H1 (cell line): ENCODE results near the gene CEMIP2. TPM values are rescaled to one million over a fixed set of nuclear protein-coding genes. Genes with fewer than 3 reads are reported as not detected.
A peak's percentile ranks its signal among the peaks of the same experiment; 100 is the strongest.

ENCODE experiments used
- CTCF ChIA-PET: fragments of 300-600 bp; sonication (Branson Sonifier 250); formaldehyde crosslinking; loops from one replicate; lab custom pipeline; 2021; ENCODE audit not compliant: partially characterized antibody; lab: Charles Lee
- POLR2A ChIA-PET: fragments of 300-600 bp; sonication (Branson Sonifier 250); formaldehyde crosslinking; loops from one replicate; lab custom pipeline; 2021; ENCODE audit warnings: inconsistent platforms; ENCODE audit not compliant: partially characterized antibody; lab: Charles Lee
- DNase-seq, 2 experiments: peaks; one replicate each; pipeline versions ENCODE4 v3.0.0 to v3.0.0-alpha.2; 2010 to 2022; ENCODE audit warnings: low spot score in 2 of 2, low read depth in 1 of 2, mixed read lengths in 1 of 2
- FAIRE-seq: peaks from 2 replicates; lab custom pipeline; 2011; peaks lifted over from hg19 to GRCh38; lab: Jason Lieb, UNC
- H2AFZ ChIP-seq: 2 replicates; pipeline ENCODE4 v1.8.1; 2012; ENCODE audit warnings: low read length, inconsistent platforms
- H2AK5ac ChIP-seq: 2 replicates; pipeline ENCODE4 v1.6.1; 2013; ENCODE audit warnings: low read depth, low read length
- H2BK120ac ChIP-seq: replicated peaks from 2 replicates; pipeline ENCODE3; 2013; ENCODE audit warnings: low read depth, low read length, inconsistent platforms
- H2BK12ac ChIP-seq: 2 replicates; pipeline ENCODE4 v1.6.1; 2013; ENCODE audit warnings: low read depth, low read length
- H2BK15ac ChIP-seq: 2 replicates; pipeline ENCODE4 v1.6.1; 2013; ENCODE audit warnings: low read length
- H2BK20ac ChIP-seq: 2 replicates; pipeline ENCODE4 v1.6.1; 2013; ENCODE audit warnings: low read length
- H2BK5ac ChIP-seq: 2 replicates; pipeline ENCODE4 v1.6.1; 2013; ENCODE audit warnings: low read depth, low read length
- H3K14ac ChIP-seq: 2 replicates; pipeline ENCODE4 v1.6.1; 2013; ENCODE audit warnings: inconsistent platforms; ENCODE audit not compliant: insufficient read length
- H3K18ac ChIP-seq: 2 replicates; pipeline ENCODE4 v1.6.1; 2013; ENCODE audit warnings: low read length; ENCODE audit errors: extremely low read depth
- H3K23ac ChIP-seq: 2 replicates; pipeline ENCODE4 v1.6.1; 2013; ENCODE audit warnings: inconsistent platforms; ENCODE audit not compliant: insufficient read length
- H3K23me2 ChIP-seq: 2 replicates; pipeline ENCODE4 v1.6.1; 2013; ENCODE audit warnings: low read depth, low read length
- H3K27ac ChIP-seq: 2 replicates; pipeline ENCODE4 v1.6.1; 2011; ENCODE audit warnings: low read depth, low read length, inconsistent platforms
- H3K27me3 ChIP-seq, 4 experiments: replicated peaks in 1 of 4; 1 replicate in 1 of 4; 2 replicates in 3 of 4; pipeline versions ENCODE4 v1.6.1 to v1.8.1; 2011 to 2013; ENCODE audit warnings: low read length in 3 of 4, mild to moderate bottlenecking in 3 of 4, inconsistent platforms in 2 of 4, mixed read lengths in 2 of 4, moderate library complexity in 1 of 4; ENCODE audit not compliant: control insufficient read depth in 3 of 4, insufficient read depth in 3 of 4; ENCODE audit errors: extremely low read depth in 1 of 4
- H3K36me3 ChIP-seq, 4 experiments: 2 replicates each; pipeline versions ENCODE4 v1.6.1 to v1.8.1; 2011 to 2013; ENCODE audit warnings: mild to moderate bottlenecking in 4 of 4, low read length in 3 of 4, moderate library complexity in 2 of 4, control low read depth in 1 of 4, inconsistent platforms in 1 of 4; ENCODE audit not compliant: insufficient read depth in 4 of 4, control insufficient read depth in 2 of 4
- H3K4ac ChIP-seq: replicated peaks from 2 replicates; pipeline ENCODE3; 2013; ENCODE audit warnings: low read length, low read depth, mixed read lengths, inconsistent platforms; ENCODE audit not compliant: insufficient read length
- H3K4me1 ChIP-seq, 4 experiments: replicated peaks in 1 of 4; 1 replicate in 1 of 4; 2 replicates in 3 of 4; pipeline versions ENCODE4 v1.6.1 to v1.8.1; 2011 to 2013; ENCODE audit warnings: low read length in 3 of 4, inconsistent platforms in 2 of 4, mixed read lengths in 1 of 4; ENCODE audit not compliant: insufficient read depth in 4 of 4, control insufficient read depth in 3 of 4
- H3K4me2 ChIP-seq, 2 experiments: 2 replicates each; pipeline versions ENCODE4 v1.6.1 to v1.8.1; 2011 to 2013; ENCODE audit warnings: low read depth in 2 of 2, low read length in 2 of 2, control low read depth in 1 of 2, inconsistent platforms in 1 of 2, mild to moderate bottlenecking in 1 of 2; ENCODE audit not compliant: insufficient read depth in 1 of 2
- H3K4me3 ChIP-seq, 4 experiments: fragments of 200-600, 300-600 bp in 1 of 4; sonication (generic), shearing (Covaris generic), sonication (Bioruptor Twin) in 1 of 4; 2 replicates each; pipeline versions ENCODE4 v1.5.1 to v1.8.1; 2011 to 2016; ENCODE audit warnings: low read length in 4 of 4, low read depth in 3 of 4, control low read depth in 2 of 4, inconsistent platforms in 2 of 4, mild to moderate bottlenecking in 2 of 4, mixed read lengths in 1 of 4, moderate library complexity in 1 of 4; ENCODE audit not compliant: insufficient read depth in 2 of 4; ENCODE audit errors: extremely low read depth in 1 of 4
- H3K56ac ChIP-seq: replicated peaks from 2 replicates; pipeline ENCODE3; 2013; ENCODE audit warnings: low read depth, mild to moderate bottlenecking, mixed read lengths, low read length, inconsistent platforms; ENCODE audit not compliant: insufficient read length
- H3K79me1 ChIP-seq: 2 replicates; pipeline ENCODE4 v1.6.1; 2013; ENCODE audit warnings: low read depth, low read length, control low read depth
- H3K79me2 ChIP-seq, 2 experiments: 2 replicates each; pipeline versions ENCODE4 v1.6.1 to v1.8.1; 2012 to 2013; ENCODE audit warnings: low read length in 2 of 2, mild to moderate bottlenecking in 2 of 2, inconsistent platforms in 1 of 2; ENCODE audit not compliant: insufficient read depth in 2 of 2, control insufficient read depth in 1 of 2
- H3K9ac ChIP-seq, 4 experiments: replicated peaks in 1 of 4; 1 replicate in 1 of 4; 2 replicates in 3 of 4; pipeline versions ENCODE4 v1.6.1 to v1.8.1; 2011 to 2013; ENCODE audit warnings: low read depth in 3 of 4, low read length in 3 of 4, control low read depth in 2 of 4, mild to moderate bottlenecking in 2 of 4, moderate library complexity in 2 of 4, inconsistent platforms in 1 of 4; ENCODE audit errors: extremely low read depth in 1 of 4
- H3K9me3 ChIP-seq, 2 experiments: 2 replicates each; pipeline versions ENCODE4 v1.6.1 to v1.8.1; 2012 to 2013; ENCODE audit warnings: mild to moderate bottlenecking in 2 of 2, moderate library complexity in 2 of 2, control low read depth in 1 of 2, inconsistent platforms in 1 of 2, low read depth in 1 of 2, low read length in 1 of 2, mixed read lengths in 1 of 2; ENCODE audit not compliant: insufficient read depth in 2 of 2
- H4K20me1 ChIP-seq, 2 experiments: replicated peaks in 1 of 2; 2 replicates each; pipeline versions ENCODE3 to v1.8.1; 2011 to 2013; ENCODE audit warnings: inconsistent platforms in 2 of 2, low read length in 2 of 2, mild to moderate bottlenecking in 1 of 2; ENCODE audit not compliant: insufficient read depth in 2 of 2, control insufficient read depth in 1 of 2
- H4K5ac ChIP-seq: 2 replicates; pipeline ENCODE4 v1.6.1; 2013; ENCODE audit warnings: low read length, low read depth, mixed read lengths, inconsistent platforms; ENCODE audit not compliant: insufficient read length
- H4K8ac ChIP-seq: 2 replicates; pipeline ENCODE4 v1.8.0; 2013; ENCODE audit warnings: mild to moderate bottlenecking, moderate library complexity, low read length, inconsistent platforms; ENCODE audit not compliant: insufficient read depth; ENCODE audit errors: extremely low read depth
- H4K91ac ChIP-seq: replicated peaks from 2 replicates; pipeline ENCODE3; 2013; ENCODE audit warnings: low read length, mixed read lengths, inconsistent platforms; ENCODE audit not compliant: insufficient read length
- EGR1 ChIP-seq: IDR thresholded peaks from 2 replicates; pipeline ENCODE4 v1.6.1; 2011; ENCODE audit warnings: low read depth, low read length, borderline replicate concordance
- KDM4A ChIP-seq: IDR thresholded peaks from one replicate; pipeline ENCODE4 v1.7.1; 2012; ENCODE audit warnings: low read depth, mild to moderate bottlenecking, moderate library complexity, low read length, inconsistent platforms; ENCODE audit not compliant: severe bottlenecking
- NANOG ChIP-seq: IDR thresholded peaks from 2 replicates; pipeline ENCODE4 v1.6.1; 2011; ENCODE audit warnings: low read length, low read depth, mild to moderate bottlenecking, inconsistent platforms; ENCODE audit not compliant: insufficient read depth, poor library complexity, severe bottlenecking
- SP1 ChIP-seq: IDR thresholded peaks from 2 replicates; pipeline ENCODE4 v1.6.1; 2011; ENCODE audit warnings: low read depth, low read length
- YY1 ChIP-seq: IDR thresholded peaks from 2 replicates; pipeline ENCODE4 v1.6.1; 2011; ENCODE audit warnings: low read depth, mild to moderate bottlenecking, low read length
- WGBS, 2 experiments: shearing (Covaris generic) in 1 of 2; methylation state at CpG; one replicate each; pipeline versions ENCODE4 v1.1.6 to v1.1.7; 2013 to 2015; ENCODE audit warnings: low lambda C conversion rate in 2 of 2, mixed read lengths in 2 of 2, inconsistent platforms in 1 of 2, low coverage in 1 of 2, missing lambda C conversion rate in 1 of 2; ENCODE audit not compliant: insufficient replicate concordance in 2 of 2, insufficient coverage in 1 of 2, insufficient read length in 1 of 2; ENCODE audit errors: extremely low coverage in 1 of 2, missing lambda C conversion rate in 1 of 2; 5-methylcytosine and 5-hydroxymethylcytosine counted together
- polyA plus RNA-seq, 7 experiments: library from polyadenylated mRNA; depleted of rRNA in 3 of 7; stranded (reverse) in 5 of 7; unstranded in 2 of 7; fragments of >200 nt in 5 of 7; fragments of 200-250 nt in 2 of 7; gene quantifications; 1 replicate in 5 of 7; 2 replicates in 1 of 7; 4 replicates in 1 of 7; pipeline versions ENCODE4 v1.2.1 to v1.2.3, GENCODE V29; 2011 to 2013; ENCODE audit warnings: missing spikeins in 2 of 7, mixed read lengths in 2 of 7
- total RNA-seq: library from RNA; stranded (reverse); fragmentation: NEBNext Ultra II Directional; extraction: Animal tissue kit (Norgen Biotek cat#: 25700); gene quantifications from 2 replicates; pipeline ENCODE4 v1.2.1, GENCODE V29; 2021

The CEMIP2 gene
- total and polyA plus RNA-seq, 2 of the 8 experiments (the other 6 are each of a cell fraction or from before 2014, with no cell fraction given) = 25.2 to 52.1 TPM

DNA sequence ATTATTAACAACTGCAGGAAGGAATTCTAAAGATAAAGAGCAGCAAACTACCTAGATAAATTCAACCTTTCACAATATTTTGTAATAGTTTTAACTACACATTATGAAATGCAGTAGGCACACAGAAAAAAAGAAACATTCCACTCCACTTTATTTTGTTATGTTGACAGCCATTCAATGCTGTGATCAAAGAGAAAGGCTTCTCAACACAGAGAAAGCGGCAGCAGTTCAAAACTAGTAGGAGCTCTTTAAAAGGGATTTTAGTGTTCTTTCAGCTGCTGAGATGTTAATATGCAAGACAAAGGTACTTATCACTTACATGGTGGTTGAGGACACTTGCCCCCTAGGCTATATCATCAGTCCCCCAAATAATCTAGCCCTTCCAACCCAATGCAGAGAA, 11.6 kb downstream of the CEMIP2 start:
- Histone ChIP-seq H3K9ac (no peak overlapping the region), H3K4me2 (peak overlapping the region; percentile 44 to 60), H2BK15ac (no peak overlapping the region), H3K4me3 (peak overlapping the region in 1 of 4 experiments; percentile 46; a peak in 2 of 8 replicates), H3K18ac (no peak overlapping the region; the same call in 1 of the 2 replicates), H3K27me3 (no peaks in the 10 kb centered on the region), H2BK5ac (no peak overlapping the region), H2AK5ac (no peak overlapping the region), H3K56ac (no peak overlapping the region), H2BK12ac (no peak overlapping the region), H2BK120ac (no peak overlapping the region), H4K5ac (no peak overlapping the region), H2AFZ (no peak overlapping the region), H2BK20ac (no peak overlapping the region), H4K8ac (no peak overlapping the region), H3K79me1 (no peaks in the 10 kb centered on the region), H4K91ac (no peak overlapping the region), H3K27ac (no peak overlapping the region), H4K20me1 (peaks cover 0 to 3% of the 10 kb centered on the region in 2 experiments), H3K4me1 (peaks cover 2 to 31% (median 15%) of the 10 kb centered on the region in 4 experiments; a peak in 6 of 7 replicates), H3K14ac (no peak overlapping the region), H3K23ac (no peak overlapping the region), H3K4ac (no peak overlapping the region), H3K79me2 (peaks cover 4 to 70% of the 10 kb centered on the region in 2 experiments; a peak in 3 of 4 replicates), H3K23me2 (no peaks in the 10 kb centered on the region; the same call in 1 of the 2 replicates), H3K36me3 (no peaks in the 10 kb centered on the region), H3K9me3 (no peaks in the 10 kb centered on the region)
- ChIA-PET CTCF (interaction anchor here (0.7 kb wide), 1 partner anchor 13 kb away, joined by 3 read pairs; no protein-coding TSS in a partner anchor), POLR2A (interaction anchor here (0.6 to 2.4 kb wide), 5 partner anchors 11 to 79 kb away, joined by 3 to 20 read pairs (median 3); partner anchors contain the start of gene CEMIP2)
- WGBS, 2 experiments = 0% methylated on average over 1 of the region's 1 CpG; no CpG with 5 or more reads in 1 of the 2 experiments
- DNase-seq = no peak
- peak; percentile 94 for FAIRE-seq
- TF ChIP-seq SP1 = peak; percentile 59
- peak; percentile 92 for TF ChIP-seq NANOG
- TF ChIP-seq EGR1 = no peak
- TF ChIP-seq KDM4A = no peak
- no peak for TF ChIP-seq YY1
